Cardiac fibroblast (primary cell): ENCODE results near the gene RCSD1.

Experiments
- DNase-seq, 2 donors: peaks; one replicate each; pipeline versions ENCODE4 v3.0.0 to v3.0.0-alpha.2; 2010; ENCODE audit warnings: low read depth in 2 of 2
- H3K4me3 ChIP-seq, 2 donors: replicated peaks in 1 of 2; 1 replicate in 1 of 2; 2 replicates in 1 of 2; pipeline ENCODE4 v1.5.1; 2011; ENCODE audit warnings: low read depth in 2 of 2, low read length in 2 of 2, mild to moderate bottlenecking in 2 of 2, moderate library complexity in 1 of 2
- TF ChIP-seq, protein P1 (sequence below): IDR thresholded peaks from one replicate; pipeline ENCODE4 v1.5.1; 2011; ENCODE audit warnings: low read depth, mild to moderate bottlenecking, low read length, inconsistent platforms

The RCSD1 gene

DNA sequence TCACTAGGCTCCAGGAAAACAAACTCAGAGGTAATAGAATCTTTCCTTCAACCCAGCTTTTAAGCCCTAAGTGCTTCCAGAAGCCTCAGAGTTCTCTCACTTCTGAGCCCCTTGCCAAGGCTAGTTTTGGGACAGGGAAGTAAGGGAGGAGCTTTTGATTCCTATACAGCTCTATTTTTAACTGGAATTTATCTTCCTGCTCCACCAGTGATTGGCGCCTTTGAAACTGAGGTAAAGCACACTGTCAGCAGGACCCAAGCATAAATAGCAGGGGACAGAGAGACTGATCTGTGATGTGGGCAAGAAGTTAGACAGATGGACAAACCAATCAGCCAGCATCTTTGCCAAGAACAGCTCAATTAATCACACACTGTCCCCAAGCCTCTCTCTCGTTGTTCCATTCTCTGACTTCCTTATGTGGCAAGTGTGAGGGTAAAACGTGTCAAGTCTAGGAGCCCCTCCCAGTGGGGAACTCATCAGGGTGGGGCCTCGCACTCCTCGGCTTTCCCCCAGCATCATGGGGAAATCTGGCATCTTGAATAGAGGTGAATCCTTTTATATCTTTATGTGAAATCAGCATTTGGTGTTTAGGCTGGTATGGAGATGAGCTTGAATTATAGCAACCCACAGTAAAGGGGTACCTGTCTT lies 51.5 kb downstream of the RCSD1 start:
- DNase-seq: no peak
- TF ChIP-seq, protein P1, sequence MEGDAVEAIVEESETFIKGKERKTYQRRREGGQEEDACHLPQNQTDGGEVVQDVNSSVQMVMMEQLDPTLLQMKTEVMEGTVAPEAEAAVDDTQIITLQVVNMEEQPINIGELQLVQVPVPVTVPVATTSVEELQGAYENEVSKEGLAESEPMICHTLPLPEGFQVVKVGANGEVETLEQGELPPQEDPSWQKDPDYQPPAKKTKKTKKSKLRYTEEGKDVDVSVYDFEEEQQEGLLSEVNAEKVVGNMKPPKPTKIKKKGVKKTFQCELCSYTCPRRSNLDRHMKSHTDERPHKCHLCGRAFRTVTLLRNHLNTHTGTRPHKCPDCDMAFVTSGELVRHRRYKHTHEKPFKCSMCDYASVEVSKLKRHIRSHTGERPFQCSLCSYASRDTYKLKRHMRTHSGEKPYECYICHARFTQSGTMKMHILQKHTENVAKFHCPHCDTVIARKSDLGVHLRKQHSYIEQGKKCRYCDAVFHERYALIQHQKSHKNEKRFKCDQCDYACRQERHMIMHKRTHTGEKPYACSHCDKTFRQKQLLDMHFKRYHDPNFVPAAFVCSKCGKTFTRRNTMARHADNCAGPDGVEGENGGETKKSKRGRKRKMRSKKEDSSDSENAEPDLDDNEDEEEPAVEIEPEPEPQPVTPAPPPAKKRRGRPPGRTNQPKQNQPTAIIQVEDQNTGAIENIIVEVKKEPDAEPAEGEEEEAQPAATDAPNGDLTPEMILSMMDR: no peak
- no peak overlapping the region for H3K4me3 ChIP-seq

DNA sequence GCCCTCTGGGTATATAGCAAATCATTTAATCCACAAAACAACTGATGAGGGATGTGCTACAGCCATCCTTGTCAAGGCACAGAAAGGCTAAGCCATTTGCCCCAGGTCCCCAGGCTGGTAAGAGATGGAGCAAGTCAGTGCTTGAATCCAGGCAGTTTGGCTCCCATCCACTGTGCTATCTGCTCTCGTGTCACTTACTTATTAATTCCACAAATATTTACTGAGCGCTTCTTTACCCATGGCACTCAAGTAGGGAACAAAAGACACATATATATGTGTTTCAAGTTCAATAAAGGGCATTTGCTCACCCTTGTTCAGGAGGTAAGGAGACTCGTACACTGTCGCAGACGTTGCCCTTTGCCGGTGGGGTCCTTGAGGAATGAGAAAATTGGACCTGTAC lies 53.2 kb downstream of the RCSD1 start:
- TF ChIP-seq, protein P1: no peak
- H3K4me3 ChIP-seq: no peak overlapping the region
- no peak for DNase-seq

DNA sequence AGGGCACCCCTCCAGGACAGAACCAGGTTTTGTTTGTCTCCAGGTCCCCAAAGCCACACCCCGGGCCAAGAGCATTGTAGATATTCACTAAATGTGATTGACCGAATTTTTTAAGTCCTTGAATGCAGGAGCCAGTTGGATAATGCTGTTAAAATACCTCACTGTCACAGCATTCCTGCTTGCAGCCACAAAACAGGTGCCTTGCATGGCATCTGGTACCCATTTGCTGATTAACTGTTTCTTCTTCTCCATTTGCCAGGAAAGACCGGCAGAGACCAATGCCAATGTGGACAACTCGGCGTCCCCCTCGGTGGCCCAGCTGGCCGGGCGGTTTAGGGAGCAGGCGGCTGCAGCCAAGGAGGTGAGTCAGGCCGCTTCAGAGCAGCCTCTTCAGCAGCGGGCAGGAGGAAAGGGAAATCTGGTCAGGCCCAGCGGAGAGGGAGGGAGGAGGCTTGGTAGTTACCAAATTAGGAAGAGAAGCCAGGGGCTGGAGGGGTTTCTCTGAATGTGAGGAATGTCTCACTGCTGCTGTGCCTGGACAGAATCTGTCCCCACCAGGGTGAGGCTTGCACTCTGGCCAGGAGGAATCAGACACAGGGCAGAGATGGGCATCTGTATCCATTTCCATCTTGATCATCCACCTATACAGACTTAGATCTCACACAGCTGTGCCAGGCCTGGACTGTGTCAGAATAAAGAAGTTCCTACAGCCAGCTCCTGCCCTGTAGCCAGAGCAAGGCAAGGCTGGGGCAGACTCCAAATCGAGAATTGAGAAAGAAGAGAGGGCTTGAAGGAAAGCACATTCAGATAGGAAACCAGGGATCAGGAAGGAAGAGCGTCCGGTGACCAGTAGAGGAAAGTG lies 53.8 kb downstream of the RCSD1 start:
- no peak overlapping the region for H3K4me3 ChIP-seq
- peak; percentile 43 to 44 for DNase-seq
- TF ChIP-seq, protein P1: no peak

DNA sequence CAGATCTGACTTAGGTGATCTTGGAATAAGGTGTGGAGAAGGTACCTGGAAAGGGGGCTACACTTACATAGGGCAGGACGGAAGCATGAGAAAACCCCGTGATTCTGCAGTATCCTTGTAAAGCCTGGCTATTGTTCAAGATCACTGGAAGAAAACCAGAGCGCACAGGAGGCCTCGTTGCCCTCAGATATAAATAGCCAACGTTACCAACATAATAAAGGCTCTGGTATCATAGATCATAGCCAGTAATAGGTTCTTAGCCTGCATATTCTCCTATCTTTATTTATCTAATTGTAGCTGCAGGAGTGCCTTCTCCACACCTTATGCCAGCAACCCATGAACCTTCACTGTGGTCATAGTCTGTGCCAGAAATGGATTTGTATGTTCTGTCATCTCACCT lies 55.8 kb downstream of the RCSD1 start:
- no peak for DNase-seq
- TF ChIP-seq, protein P1: no peak
- H3K4me3 ChIP-seq: no peak overlapping the region

DNA sequence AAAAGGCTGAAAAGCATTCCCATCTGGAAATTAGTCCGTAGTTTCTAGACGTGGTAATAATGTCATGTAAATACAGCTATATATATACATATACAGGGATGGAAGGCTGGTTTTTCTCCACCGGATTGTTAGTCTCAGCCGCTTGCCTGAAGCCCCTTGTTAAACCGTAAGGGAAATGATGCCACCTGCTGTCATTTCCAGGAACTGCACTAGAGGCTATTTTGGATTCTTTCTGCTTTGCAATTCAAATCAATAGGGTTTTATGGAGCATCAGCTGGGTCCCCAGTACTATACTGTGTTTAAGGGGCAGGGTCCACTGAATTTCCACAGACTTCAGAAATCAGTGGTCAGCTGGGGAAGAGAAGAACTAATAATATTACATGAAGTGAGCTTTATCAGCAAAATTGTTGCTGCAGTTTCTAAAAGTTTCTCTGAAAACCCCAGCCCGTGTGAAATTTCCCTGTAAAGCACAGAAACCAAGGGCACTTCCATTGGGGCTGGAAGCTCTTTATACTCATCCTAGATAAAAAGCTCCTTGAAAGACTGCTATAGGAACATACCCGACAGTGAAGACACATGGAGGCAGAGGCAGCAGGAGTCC lies 58.0 kb downstream of the RCSD1 start:
- TF ChIP-seq, protein P1: peak; percentile 92

DNA sequence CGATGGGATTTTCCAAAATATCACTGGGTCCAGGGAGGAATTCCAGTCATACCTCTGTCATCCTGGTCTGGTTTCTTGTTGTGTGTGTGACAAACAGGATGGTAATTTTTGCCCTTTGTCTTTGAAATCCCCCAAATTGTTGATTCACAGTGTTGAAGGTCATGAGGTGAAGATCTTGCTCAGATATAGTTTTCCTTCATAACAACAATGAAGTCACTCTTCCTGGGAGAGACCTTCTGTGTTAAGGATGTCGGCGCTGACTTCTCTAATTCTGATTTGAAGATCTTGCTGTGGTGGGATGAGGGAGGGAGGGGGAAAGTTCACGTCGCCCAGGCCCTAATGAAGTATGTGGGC lies 59.5 kb downstream of the RCSD1 start:
- peak in 1 of 2 donors; percentile 60 for DNase-seq
- no peak overlapping the region for H3K4me3 ChIP-seq
- TF ChIP-seq, protein P1: no peak

More for the DNA sequence above, 58.0 kb downstream of the RCSD1 start:
- DNase-seq: peak; percentile 88 to 91
- no peak overlapping the region for H3K4me3 ChIP-seq
